ENCODE results near the gene RPS6KA2. TPM values are rescaled to one million over a fixed set of nuclear protein-coding genes. Genes with fewer than 3 reads are reported as not detected.
A peak's percentile ranks its signal among the peaks of the same experiment; 100 is the strongest.

Gene RPS6KA2
- polyA plus RNA-seq, 6 donors from 2014 or later, result 2.1 to 5.4 (median 4.6) TPM

DNA sequence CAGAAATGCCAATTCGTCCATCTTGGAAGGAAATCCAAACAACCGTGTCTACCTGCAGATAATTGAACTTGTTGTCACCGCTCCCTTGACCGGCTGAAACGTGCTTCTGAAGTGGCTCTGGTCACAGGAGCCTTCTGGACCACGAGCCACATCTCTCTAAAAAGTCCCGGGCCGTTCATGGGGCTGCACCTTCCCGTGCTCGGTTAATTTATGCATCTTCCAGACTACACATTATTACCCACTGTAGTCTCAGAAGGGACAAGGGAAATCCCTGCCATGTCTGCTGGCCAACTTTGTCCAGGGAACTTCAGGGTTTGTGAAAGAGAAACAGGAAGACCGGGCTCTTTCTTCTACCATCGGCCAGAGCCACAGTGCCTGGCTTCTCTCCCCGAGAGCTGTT lies 180.9 kb downstream of the RPS6KA2 start:
- Mint-ChIP-seq H3K27me3 (peaks cover 7 to 24% (median 16%) of the 10 kb centered on the region in 3 donors), H3K4me1 (peaks cover 0 to 4% (median 0%) of the 10 kb centered on the region in 3 donors), H3K9me3 (no peaks in the 10 kb centered on the region), H3K4me3 (no peak overlapping the region), H3K36me3 (peaks cover 13 to 20% of the 10 kb centered on the region in 2 donors), H3K27ac (no peak overlapping the region)
- no peak for ATAC-seq (ENCODE audit: low read depth in 2 of 2)
- no peak for DNase-seq

DNA sequence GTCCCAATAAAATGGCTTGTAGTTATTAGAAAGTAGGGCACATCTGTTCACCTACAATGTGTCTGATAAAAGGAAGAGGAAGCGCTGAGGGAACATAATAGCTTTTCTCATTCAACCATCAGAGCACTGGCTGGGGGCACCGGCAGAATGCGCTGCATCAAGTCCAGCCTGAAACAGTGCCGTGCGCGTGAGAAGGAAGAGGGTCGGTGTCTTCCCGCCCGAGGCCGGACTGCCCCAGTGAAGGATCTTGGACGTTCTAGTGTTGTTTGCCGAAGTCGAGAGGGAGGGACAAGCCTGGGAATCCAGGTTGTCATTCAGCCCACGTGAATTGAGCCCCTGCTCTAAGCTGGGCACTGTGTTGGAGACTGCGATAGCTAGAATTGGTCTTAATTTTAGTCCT lies 182.6 kb downstream of the RPS6KA2 start:
- H3K4me1 Mint-ChIP-seq, result peaks cover 0 to 4% (median 0%) of the 10 kb centered on the region in 3 donors
- no peaks in the 10 kb centered on the region for H3K9me3 Mint-ChIP-seq
- H3K27me3 Mint-ChIP-seq, result peaks cover 24 to 39% (median 31%) of the 10 kb centered on the region in 3 donors
- ATAC-seq (ENCODE audit: low read depth in 2 of 2), result no peak
- H3K4me3 Mint-ChIP-seq, result no peak overlapping the region
- H3K36me3 Mint-ChIP-seq, result peaks cover 13 to 20% of the 10 kb centered on the region in 2 donors
- H3K27ac Mint-ChIP-seq, result no peak overlapping the region
- no peak for DNase-seq

DNA sequence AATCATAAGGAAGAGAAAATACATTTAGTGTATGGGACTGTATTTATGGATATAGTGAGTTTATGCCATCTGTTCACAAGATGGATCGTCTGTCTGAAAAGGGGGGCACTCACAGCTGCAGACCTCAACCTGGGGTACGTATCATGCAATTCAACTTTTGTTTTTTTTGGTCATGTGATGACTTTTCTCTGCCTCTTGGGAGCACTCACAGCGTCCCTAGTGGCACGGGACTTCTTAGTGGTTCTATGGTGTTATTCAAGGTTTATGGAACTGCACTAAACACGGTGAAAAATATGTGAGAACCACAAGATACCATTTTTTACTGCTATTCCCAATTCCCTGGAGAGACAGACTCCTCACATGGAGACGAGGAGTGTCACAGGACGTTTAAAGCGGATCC lies 183.9 kb downstream of the RPS6KA2 start:
- no peak for ATAC-seq (ENCODE audit: low read depth in 2 of 2)
- H3K4me1 Mint-ChIP-seq, result peaks cover 0 to 4% (median 0%) of the 10 kb centered on the region in 3 donors
- no peaks in the 10 kb centered on the region for H3K9me3 Mint-ChIP-seq
- DNase-seq, result no peak
- no peak overlapping the region for H3K4me3 Mint-ChIP-seq
- peak overlapping the region in 1 of 6 donors; percentile 67 for H3K27ac Mint-ChIP-seq
- peaks cover 32 to 46% (median 41%) of the 10 kb centered on the region in 3 donors for H3K27me3 Mint-ChIP-seq
- H3K36me3 Mint-ChIP-seq, result peaks cover 6 to 17% of the 10 kb centered on the region in 2 donors

DNA sequence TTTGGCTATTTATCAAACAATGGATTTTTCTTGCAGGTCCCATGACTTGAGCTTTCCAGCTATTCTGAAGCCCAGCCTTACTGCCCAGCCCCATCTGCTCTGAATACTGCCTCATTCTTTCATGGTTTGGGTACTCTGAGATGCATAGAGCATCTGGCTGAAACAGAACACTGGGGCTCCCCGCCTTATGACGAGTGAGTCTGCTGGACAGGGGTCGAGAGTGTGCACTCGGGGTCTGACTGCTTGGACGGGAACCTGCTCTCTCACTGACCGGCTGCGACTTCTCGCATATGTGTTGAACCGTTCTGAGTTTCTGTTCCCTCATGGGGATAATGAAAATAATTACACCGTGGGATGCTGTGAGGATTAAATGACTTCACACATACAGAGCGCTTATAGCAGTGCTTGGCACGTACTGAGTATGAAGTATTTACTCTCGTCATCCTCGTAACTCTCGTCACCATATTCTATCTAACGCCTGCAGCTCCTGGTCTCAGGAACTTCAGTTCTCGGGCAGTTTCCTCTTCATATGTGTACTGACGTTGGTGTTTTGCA lies 184.8 kb downstream of the RPS6KA2 start:
- Mint-ChIP-seq H3K27ac (no peak overlapping the region), H3K4me1 (peaks cover 0 to 4% (median 0%) of the 10 kb centered on the region in 3 donors), H3K9me3 (no peaks in the 10 kb centered on the region), H3K36me3 (peaks cover 11 to 20% of the 10 kb centered on the region in 2 donors), H3K27me3 (peaks cover 39 to 52% (median 49%) of the 10 kb centered on the region in 3 donors), H3K4me3 (no peak overlapping the region)
- DNase-seq (no peak), ATAC-seq (ENCODE audit: low read depth in 2 of 2) (no peak)

DNA sequence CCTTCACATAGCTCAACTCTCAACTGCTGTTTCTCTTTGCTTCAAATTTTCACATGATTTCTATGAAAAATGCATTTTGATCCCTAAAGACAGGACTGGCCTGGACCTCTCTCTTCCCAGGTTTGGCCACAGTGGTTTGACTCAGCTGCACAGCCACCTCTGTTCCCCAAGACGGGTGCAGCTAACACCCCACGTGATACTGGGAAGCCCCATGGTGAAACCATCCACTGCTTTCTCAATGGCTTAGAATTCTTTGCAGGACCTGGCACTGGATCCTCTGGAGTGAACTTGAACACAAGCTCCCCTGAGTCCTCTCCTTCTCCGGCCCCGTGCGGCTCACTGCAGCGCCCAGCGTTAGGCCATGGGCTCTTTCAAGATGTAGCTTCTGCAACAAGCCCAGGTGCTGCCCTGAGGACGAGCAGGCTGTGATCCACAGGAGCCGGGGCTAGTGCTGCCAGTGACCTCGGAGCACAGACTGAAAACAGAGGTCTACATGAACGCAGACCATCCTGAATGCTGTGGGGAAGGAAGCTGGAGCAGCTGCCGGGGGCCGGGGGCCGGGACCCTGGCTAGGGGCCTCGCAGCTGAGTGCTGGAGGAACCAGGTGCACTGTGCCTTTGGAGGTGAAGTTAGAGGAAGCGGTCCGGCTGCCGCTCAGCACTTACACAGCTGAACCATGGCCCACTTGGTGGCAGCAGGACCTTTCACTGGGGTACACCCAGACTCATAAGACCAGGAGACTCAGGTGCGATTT lies 185.5 kb downstream of the RPS6KA2 start:
- no peak for DNase-seq
- Mint-ChIP-seq H3K27me3 (peaks cover 39 to 52% (median 49%) of the 10 kb centered on the region in 3 donors), H3K4me1 (peaks cover 0 to 4% (median 0%) of the 10 kb centered on the region in 3 donors), H3K4me3 (no peak overlapping the region), H3K9me3 (no peaks in the 10 kb centered on the region), H3K36me3 (peaks cover 11 to 20% of the 10 kb centered on the region in 2 donors), H3K27ac (peak overlapping the region in 1 of 6 donors; percentile 47)
- ATAC-seq (ENCODE audit: low read depth in 2 of 2), result peak; percentile 55 to 82

DNA sequence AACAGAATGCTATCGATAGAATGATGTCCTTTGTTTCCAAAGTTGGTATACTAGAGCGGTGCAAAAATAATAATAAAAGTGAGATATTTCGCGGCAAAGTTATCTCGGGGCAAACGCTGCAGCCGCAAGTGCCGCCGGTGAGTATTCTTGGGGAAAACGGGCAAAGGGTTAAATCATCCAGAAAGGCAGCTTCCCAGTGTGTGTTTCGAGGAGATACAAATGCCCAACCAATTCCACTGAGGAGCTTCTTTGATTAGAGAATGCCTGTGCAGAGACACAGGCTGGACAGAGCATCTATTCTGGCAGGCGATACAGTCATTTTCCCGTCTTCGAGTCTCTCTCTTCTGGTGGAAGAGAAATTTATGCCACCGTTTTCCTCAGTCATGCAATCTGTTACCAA lies 186.3 kb downstream of the RPS6KA2 start:
- Mint-ChIP-seq H3K27me3 (peaks cover 46 to 57% (median 55%) of the 10 kb centered on the region in 3 donors), H3K4me3 (no peak overlapping the region)

DNA sequence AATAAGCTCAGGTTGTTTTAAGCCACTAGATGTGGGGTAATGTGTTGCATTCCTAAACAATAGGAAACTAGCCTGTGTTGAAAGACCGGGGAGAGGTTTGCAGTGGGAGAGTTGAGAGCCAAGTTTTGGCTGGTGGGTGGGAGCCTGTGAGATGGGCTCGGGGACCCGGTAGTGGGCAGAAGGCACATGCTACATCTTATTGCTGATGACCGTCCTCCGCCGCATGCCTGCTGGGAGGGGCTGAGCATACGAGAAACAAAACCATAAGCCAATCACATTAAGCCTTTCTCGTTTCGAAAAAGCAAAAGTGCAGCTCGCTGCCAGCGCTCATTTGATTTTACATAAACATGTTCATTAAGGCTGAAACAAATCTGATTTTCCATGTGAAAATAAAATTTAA lies 186.9 kb downstream of the RPS6KA2 start:
- H3K9me3 Mint-ChIP-seq, result no peaks in the 10 kb centered on the region
- peak overlapping the region in 1 of 6 donors; percentile 26 for H3K27ac Mint-ChIP-seq
- peak overlapping the region in 1 of 8 donors; percentile 65 for H3K4me3 Mint-ChIP-seq

More for the DNA sequence above, 186.3 kb downstream of the RPS6KA2 start:
- Mint-ChIP-seq H3K36me3 (peaks cover 11 to 23% of the 10 kb centered on the region in 2 donors), H3K4me1 (peaks cover 0 to 5% (median 4%) of the 10 kb centered on the region in 3 donors), H3K9me3 (no peaks in the 10 kb centered on the region), H3K27ac (no peak overlapping the region)
- ATAC-seq (ENCODE audit: low read depth in 2 of 2) (no peak), DNase-seq (no peak)

DNA sequence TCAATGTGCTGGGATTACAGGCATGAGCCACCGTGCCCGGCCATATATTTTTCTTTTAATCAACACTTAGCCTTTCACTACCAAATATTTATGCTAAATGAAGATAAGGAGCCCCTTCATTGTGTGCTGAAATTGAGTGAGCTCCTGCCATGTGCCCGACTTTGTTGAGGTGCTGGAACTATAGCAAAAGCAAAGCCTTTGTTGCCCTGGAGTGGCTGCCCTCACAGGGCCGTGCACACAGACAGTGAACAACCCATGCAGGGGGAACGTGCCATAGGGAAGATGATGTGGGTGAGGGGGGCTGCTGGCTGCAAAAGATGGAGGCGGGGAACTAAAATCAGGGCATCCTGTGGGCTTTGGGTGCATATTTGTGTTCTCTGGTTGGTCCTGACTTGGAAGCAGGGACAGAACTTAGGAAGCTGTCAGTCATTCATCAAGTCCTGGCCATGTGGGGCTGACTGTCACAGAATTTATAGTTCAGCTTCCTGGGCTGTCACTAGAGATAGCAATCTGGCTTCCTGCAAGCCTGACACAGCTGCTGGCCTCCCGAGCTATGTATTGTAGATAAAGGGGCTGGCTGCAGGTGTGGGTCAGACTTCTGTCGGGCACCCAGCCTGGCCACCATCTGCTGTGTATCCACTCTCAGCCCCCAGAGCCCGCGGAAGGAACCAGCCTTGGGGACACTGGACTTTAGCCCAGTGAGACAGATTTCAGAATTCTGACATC lies 187.5 kb downstream of the RPS6KA2 start:
- no peaks in the 10 kb centered on the region for H3K9me3 Mint-ChIP-seq
- H3K36me3 Mint-ChIP-seq, result peaks cover 11 to 18% of the 10 kb centered on the region in 2 donors
- DNase-seq (no peak), ATAC-seq (ENCODE audit: low read depth in 2 of 2) (no peak)
- peak overlapping the region in 1 of 6 donors; percentile 26 for H3K27ac Mint-ChIP-seq
- peaks cover 0 to 9% (median 4%) of the 10 kb centered on the region in 3 donors for H3K4me1 Mint-ChIP-seq
- no peak overlapping the region for H3K4me3 Mint-ChIP-seq
- peaks cover 51 to 56% (median 55%) of the 10 kb centered on the region in 3 donors for H3K27me3 Mint-ChIP-seq

More for the DNA sequence above, 186.9 kb downstream of the RPS6KA2 start:
- H3K4me1 Mint-ChIP-seq, result peaks cover 0 to 9% (median 4%) of the 10 kb centered on the region in 3 donors
- H3K27me3 Mint-ChIP-seq, result peaks cover 51 to 57% (median 57%) of the 10 kb centered on the region in 3 donors
- no peak for ATAC-seq (ENCODE audit: low read depth in 2 of 2)
- peaks cover 11 to 19% of the 10 kb centered on the region in 2 donors for H3K36me3 Mint-ChIP-seq
- DNase-seq, result no peak

DNA sequence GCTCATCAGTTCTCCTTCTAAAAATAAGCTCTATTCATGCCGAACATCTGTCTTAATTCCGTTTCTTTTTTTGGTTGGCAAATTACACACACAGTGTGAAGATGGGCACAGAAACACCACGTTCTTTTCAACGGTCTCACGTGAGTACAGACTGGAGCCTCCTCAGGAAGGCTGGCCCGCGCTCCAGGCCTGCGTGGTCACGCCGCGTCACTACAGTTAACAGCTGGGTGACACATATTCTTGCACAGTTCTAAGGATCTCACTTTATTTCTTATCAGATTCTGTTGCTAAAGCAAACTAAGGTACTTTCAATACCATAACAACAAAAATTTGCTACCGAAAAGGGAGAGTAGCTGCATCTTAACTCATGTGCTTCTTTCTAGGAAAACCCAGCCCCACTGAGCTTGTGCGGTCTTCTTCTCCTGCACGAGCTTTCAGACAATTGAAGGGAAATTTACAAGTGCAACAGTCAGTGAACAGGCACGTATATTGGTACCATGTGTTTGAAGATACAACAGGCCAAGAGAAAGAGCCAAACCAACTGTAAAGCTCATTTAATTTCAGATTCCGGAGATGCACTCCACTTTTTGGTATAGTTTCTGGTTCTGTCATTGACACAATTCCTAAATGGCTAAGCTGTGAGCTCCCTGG lies 188.7 kb downstream of the RPS6KA2 start:
- Mint-ChIP-seq H3K27ac (peak overlapping the region in 1 of 6 donors; percentile 10), H3K27me3 (peaks cover 49 to 51% (median 50%) of the 10 kb centered on the region in 3 donors), H3K4me1 (peaks cover 0 to 9% (median 4%) of the 10 kb centered on the region in 3 donors), H3K36me3 (peaks cover 11 to 15% of the 10 kb centered on the region in 2 donors), H3K4me3 (no peak overlapping the region), H3K9me3 (no peaks in the 10 kb centered on the region)
- DNase-seq (no peak), ATAC-seq (ENCODE audit: low read depth in 2 of 2) (no peak)

DNA sequence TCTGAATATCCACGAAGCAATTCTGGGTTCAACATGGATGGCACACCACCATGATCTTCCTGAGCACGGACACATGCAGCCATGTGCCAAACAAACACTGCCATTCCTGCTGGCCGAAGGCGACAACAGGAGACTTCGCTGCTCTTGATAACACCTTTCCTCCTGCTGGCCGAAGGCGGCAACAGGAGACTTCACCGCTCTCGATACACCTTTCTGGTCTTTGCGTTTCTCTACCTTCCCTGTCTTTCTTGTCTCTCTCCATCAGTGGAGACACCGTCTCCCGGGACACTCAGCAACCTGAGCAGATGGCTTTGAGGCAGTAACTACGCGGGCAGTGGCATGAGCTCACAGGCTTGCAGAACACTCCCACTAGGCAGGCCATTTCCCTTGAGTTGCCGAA lies 189.4 kb downstream of the RPS6KA2 start:
- H3K4me1 Mint-ChIP-seq, result peaks cover 0 to 9% (median 4%) of the 10 kb centered on the region in 3 donors
- no peak for DNase-seq
- H3K27ac Mint-ChIP-seq, result no peak overlapping the region
- H3K4me3 Mint-ChIP-seq, result no peak overlapping the region
- H3K27me3 Mint-ChIP-seq, result peaks cover 46 to 51% (median 49%) of the 10 kb centered on the region in 3 donors
- ATAC-seq (ENCODE audit: low read depth in 2 of 2), result no peak
- H3K36me3 Mint-ChIP-seq, result peaks cover 11 to 15% of the 10 kb centered on the region in 2 donors
- H3K9me3 Mint-ChIP-seq, result no peaks in the 10 kb centered on the region

DNA sequence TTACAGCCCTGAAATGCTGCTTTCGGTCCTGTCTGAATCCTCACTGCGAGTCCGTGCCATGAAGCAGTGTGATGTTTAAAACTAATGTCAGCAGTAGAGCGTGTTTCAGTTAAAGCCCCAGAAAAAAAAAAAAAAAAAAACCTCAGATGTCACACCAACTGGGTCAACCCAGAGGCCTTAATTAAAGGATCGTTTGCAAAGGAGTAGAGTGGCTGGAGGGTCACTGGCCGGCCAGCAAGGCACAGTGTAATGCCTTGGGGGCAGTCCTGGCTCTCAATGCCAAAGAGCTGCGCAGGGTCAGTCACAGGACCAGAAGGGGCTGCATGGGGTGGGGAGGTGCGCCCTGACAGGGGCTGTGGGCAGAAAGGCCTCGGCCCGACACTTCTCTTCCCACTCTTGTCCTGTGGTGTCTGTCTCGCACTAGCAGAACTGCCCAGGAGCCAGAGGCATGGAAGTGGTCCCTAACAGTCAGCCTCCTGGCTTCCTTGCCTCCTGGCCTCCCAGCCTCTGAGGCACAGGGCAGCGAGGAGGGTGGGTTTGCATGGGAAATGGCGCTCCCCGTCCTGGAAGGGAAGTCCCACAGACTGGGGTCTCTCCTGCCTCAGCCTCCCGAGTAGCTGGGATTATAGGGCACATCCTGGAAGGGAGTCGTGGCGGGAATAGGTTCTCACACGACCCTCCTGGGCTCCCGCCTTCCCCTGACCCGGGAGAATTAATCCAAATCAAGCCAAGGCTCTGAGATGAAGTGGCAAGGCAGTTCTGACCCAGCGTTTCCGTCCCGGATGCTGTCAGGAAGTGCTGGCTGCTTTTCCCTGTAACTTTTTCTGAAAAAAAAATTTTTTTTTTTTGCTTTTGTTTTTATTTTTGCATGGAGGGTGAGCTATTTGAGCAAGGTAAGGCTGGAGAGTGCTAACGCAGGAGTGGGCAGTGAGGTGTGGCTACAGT lies 190.6 kb downstream of the RPS6KA2 start:
- Mint-ChIP-seq H3K4me1 (peaks cover 0 to 9% (median 0%) of the 10 kb centered on the region in 3 donors), H3K36me3 (peaks cover 11 to 19% of the 10 kb centered on the region in 2 donors), H3K9me3 (no peaks in the 10 kb centered on the region), H3K4me3 (no peak overlapping the region), H3K27me3 (peaks cover 38 to 47% (median 44%) of the 10 kb centered on the region in 3 donors), H3K27ac (no peak overlapping the region)
- ATAC-seq (ENCODE audit: low read depth in 2 of 2) (no peak), DNase-seq (no peak)

DNA sequence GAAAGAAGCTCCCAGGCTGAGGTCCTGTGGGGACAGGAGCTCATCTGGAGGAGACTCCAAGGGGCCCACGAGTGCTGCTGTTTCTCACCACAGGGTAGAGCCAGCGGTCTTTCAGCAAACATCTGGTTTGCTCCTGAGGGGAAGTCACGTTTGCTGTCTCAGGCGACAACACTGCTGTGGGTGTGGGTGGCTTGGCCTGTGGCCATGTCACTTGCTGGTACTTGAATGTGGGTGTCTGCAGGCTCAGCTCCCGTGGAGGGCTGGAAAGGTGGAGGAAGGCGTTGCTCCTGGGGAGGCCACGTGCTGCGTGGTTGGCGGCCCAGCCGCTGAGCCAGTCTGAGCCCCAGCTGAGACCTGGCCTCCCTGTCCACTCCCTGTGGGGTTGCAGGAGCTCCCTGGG lies 191.5 kb downstream of the RPS6KA2 start:
- H3K36me3 Mint-ChIP-seq, result peaks cover 11 to 19% of the 10 kb centered on the region in 2 donors
- H3K4me1 Mint-ChIP-seq, result peaks cover 0 to 9% (median 0%) of the 10 kb centered on the region in 3 donors
- no peaks in the 10 kb centered on the region for H3K9me3 Mint-ChIP-seq
- no peak overlapping the region for H3K4me3 Mint-ChIP-seq
- ATAC-seq (ENCODE audit: low read depth in 2 of 2) (no peak), DNase-seq (no peak)
- peak overlapping the region in 3 of 6 donors; percentile 27 to 62 (median 61) for H3K27ac Mint-ChIP-seq
- H3K27me3 Mint-ChIP-seq, result peaks cover 30 to 38% (median 35%) of the 10 kb centered on the region in 3 donors

All from naive B cell (primary cell).